ENCODE data around the gene SLC4A11. TPM values are rescaled to one million over a fixed set of nuclear protein-coding genes. Genes with fewer than 3 reads are reported as not detected.

The SLC4A11 gene
- total RNA-seq, 2 donors from 2014 or later, result 0.37 to 1.3 TPM

GRCh38 chr20:3229798-3230197 lies 9.2 kb downstream of the SLC4A11 start:
- H3K4me3 Mint-ChIP-seq, result no peak overlapping the region
- ATAC-seq (no peak), DNase-seq (no peak)
- H3K36me3 Mint-ChIP-seq (ENCODE audit: low read depth), result no peaks in the 10 kb centered on the region
- H3K4me1 Mint-ChIP-seq, result no peaks in the 10 kb centered on the region
- no peak overlapping the region for H3K27ac Mint-ChIP-seq
- no peaks in the 10 kb centered on the region for H3K9me3 ChIP-seq (ENCODE audit: control insufficient read depth, low read length, poor library complexity, severe bottlenecking)
- H3K27me3 Mint-ChIP-seq, result peaks cover 2% of the 10 kb centered on the region

- Mint-ChIP-seq H3K4me3 (no peak overlapping the region), H3K27me3 (no peaks in the 10 kb centered on the region), H3K36me3 (ENCODE audit: low read depth) (no peaks in the 10 kb centered on the region), H3K4me1 (no peaks in the 10 kb centered on the region), H3K27ac (no peak overlapping the region)
- ATAC-seq (no peak), DNase-seq (no peak)
- no peaks in the 10 kb centered on the region for H3K9me3 ChIP-seq (ENCODE audit: control insufficient read depth, low read length, poor library complexity, severe bottlenecking)
Measured at GRCh38 chr20:3229158-3229557, 9.8 kb downstream of the SLC4A11 start.

GRCh38 chr20:3228750-3229032 lies 10.3 kb downstream of the SLC4A11 start:
- ATAC-seq, result no peak
- no peaks in the 10 kb centered on the region for H3K27me3 Mint-ChIP-seq
- no peak overlapping the region for H3K4me3 Mint-ChIP-seq

GRCh38 chr20:3227936-3228749 lies 10.8 kb downstream of the SLC4A11 start:
- ATAC-seq, result no peak
- Mint-ChIP-seq H3K27ac (no peak overlapping the region), H3K27me3 (no peaks in the 10 kb centered on the region), H3K4me3 (no peak overlapping the region), H3K36me3 (ENCODE audit: low read depth) (no peaks in the 10 kb centered on the region), H3K4me1 (no peaks in the 10 kb centered on the region)
- DNase-seq, result no peak
- no peaks in the 10 kb centered on the region for H3K9me3 ChIP-seq (ENCODE audit: control insufficient read depth, low read length, poor library complexity, severe bottlenecking)

More at GRCh38 chr20:3228750-3229032, 10.3 kb downstream of the SLC4A11 start:
- no peak for DNase-seq
- no peak overlapping the region for H3K27ac Mint-ChIP-seq
- H3K4me1 Mint-ChIP-seq, result no peaks in the 10 kb centered on the region
- H3K36me3 Mint-ChIP-seq (ENCODE audit: low read depth), result no peaks in the 10 kb centered on the region
- H3K9me3 ChIP-seq (ENCODE audit: control insufficient read depth, low read length, poor library complexity, severe bottlenecking), result no peaks in the 10 kb centered on the region

GRCh38 chr20:3227506-3227905 lies 11.5 kb downstream of the SLC4A11 start:
- Mint-ChIP-seq H3K27me3 (no peaks in the 10 kb centered on the region), H3K27ac (no peak overlapping the region), H3K4me3 (no peak overlapping the region), H3K36me3 (ENCODE audit: low read depth) (no peaks in the 10 kb centered on the region), H3K4me1 (no peaks in the 10 kb centered on the region)
- H3K9me3 ChIP-seq (ENCODE audit: control insufficient read depth, low read length, poor library complexity, severe bottlenecking), result no peaks in the 10 kb centered on the region
- ATAC-seq (no peak), DNase-seq (no peak)

GRCh38 chr20:3226864-3227263 lies 12.1 kb downstream of the SLC4A11 start:
- DNase-seq, result no peak
- H3K27ac Mint-ChIP-seq, result peak overlapping the region; percentile 60
- H3K4me1 Mint-ChIP-seq, result no peaks in the 10 kb centered on the region

GRCh38 chr20:3226093-3226492 lies 12.9 kb downstream of the SLC4A11 start:
- no peak for ATAC-seq

More at GRCh38 chr20:3226864-3227263, 12.1 kb downstream of the SLC4A11 start:
- Mint-ChIP-seq H3K36me3 (ENCODE audit: low read depth) (no peaks in the 10 kb centered on the region), H3K4me3 (no peak overlapping the region), H3K27me3 (no peaks in the 10 kb centered on the region)
- no peak for ATAC-seq
- no peaks in the 10 kb centered on the region for H3K9me3 ChIP-seq (ENCODE audit: control insufficient read depth, low read length, poor library complexity, severe bottlenecking)

GRCh38 chr20:3224681-3225421 lies 14.1 kb downstream of the SLC4A11 start:
- no peaks in the 10 kb centered on the region for H3K27me3 Mint-ChIP-seq
- no peak for ATAC-seq
- no peak for DNase-seq
- H3K36me3 Mint-ChIP-seq (ENCODE audit: low read depth), result peaks cover 4% of the 10 kb centered on the region
- no peaks in the 10 kb centered on the region for H3K4me1 Mint-ChIP-seq
- H3K27ac Mint-ChIP-seq, result no peak overlapping the region
- no peaks in the 10 kb centered on the region for H3K9me3 ChIP-seq (ENCODE audit: control insufficient read depth, low read length, poor library complexity, severe bottlenecking)
- no peak overlapping the region for H3K4me3 Mint-ChIP-seq

More at GRCh38 chr20:3226093-3226492, 12.9 kb downstream of the SLC4A11 start:
- H3K9me3 ChIP-seq (ENCODE audit: control insufficient read depth, low read length, poor library complexity, severe bottlenecking), result no peaks in the 10 kb centered on the region
- peak overlapping the region; percentile 60 for H3K27ac Mint-ChIP-seq
- no peak for DNase-seq
- H3K27me3 Mint-ChIP-seq, result no peaks in the 10 kb centered on the region
- peaks cover 4% of the 10 kb centered on the region for H3K36me3 Mint-ChIP-seq (ENCODE audit: low read depth)
- no peak overlapping the region for H3K4me3 Mint-ChIP-seq
- no peaks in the 10 kb centered on the region for H3K4me1 Mint-ChIP-seq

GRCh38 chr20:3223994-3224680 lies 14.9 kb downstream of the SLC4A11 start:
- Mint-ChIP-seq H3K4me3 (no peak overlapping the region), H3K36me3 (ENCODE audit: low read depth) (peaks cover 4% of the 10 kb centered on the region), H3K4me1 (no peaks in the 10 kb centered on the region), H3K27ac (peak overlapping the region; percentile 29), H3K27me3 (no peaks in the 10 kb centered on the region)
- no peaks in the 10 kb centered on the region for H3K9me3 ChIP-seq (ENCODE audit: control insufficient read depth, low read length, poor library complexity, severe bottlenecking)
- DNase-seq (no peak), ATAC-seq (no peak)

- Mint-ChIP-seq H3K27ac (peak overlapping the region; percentile 29), H3K27me3 (no peaks in the 10 kb centered on the region), H3K4me3 (no peak overlapping the region), H3K36me3 (ENCODE audit: low read depth) (peaks cover 4% of the 10 kb centered on the region), H3K4me1 (no peaks in the 10 kb centered on the region)
- H3K9me3 ChIP-seq (ENCODE audit: control insufficient read depth, low read length, poor library complexity, severe bottlenecking), result no peaks in the 10 kb centered on the region
- ATAC-seq (no peak), DNase-seq (no peak)
Measured at GRCh38 chr20:3223651-3223993, 15.4 kb downstream of the SLC4A11 start.

- ATAC-seq, result peak; percentile 69
- H3K9me3 ChIP-seq (ENCODE audit: control insufficient read depth, low read length, poor library complexity, severe bottlenecking), result no peaks in the 10 kb centered on the region
- Mint-ChIP-seq H3K4me3 (no peak overlapping the region), H3K4me1 (no peaks in the 10 kb centered on the region), H3K36me3 (ENCODE audit: low read depth) (peaks cover 4% of the 10 kb centered on the region), H3K27ac (no peak overlapping the region), H3K27me3 (no peaks in the 10 kb centered on the region)
- no peak for DNase-seq
Measured at GRCh38 chr20:3222635-3223600, 16.1 kb downstream of the SLC4A11 start.

- peaks cover 4% of the 10 kb centered on the region for H3K36me3 Mint-ChIP-seq (ENCODE audit: low read depth)
- no peaks in the 10 kb centered on the region for H3K27me3 Mint-ChIP-seq
- no peak overlapping the region for H3K4me3 Mint-ChIP-seq
- no peaks in the 10 kb centered on the region for H3K9me3 ChIP-seq (ENCODE audit: control insufficient read depth, low read length, poor library complexity, severe bottlenecking)
- H3K4me1 Mint-ChIP-seq, result no peaks in the 10 kb centered on the region
- peak overlapping the region; percentile 67 for H3K27ac Mint-ChIP-seq
- ATAC-seq (no peak), DNase-seq (no peak)
Measured at GRCh38 chr20:3221398-3222226, 17.4 kb downstream of the SLC4A11 start.
